Muscle of leg (tissue), 11 donors: Measurements from ENCODE around the gene NPY1R. TPM values are rescaled to one million over a fixed set of nuclear protein-coding genes. Genes with fewer than 3 reads are reported as not detected.

Source experiments
- DNase-seq: peaks from one replicate; pipeline ENCODE4 v3.0.0; 2013
- H3K27ac ChIP-seq: one replicate; pipeline ENCODE4 v1.5.1; 2013; ENCODE audit warnings: mild to moderate bottlenecking, low read length, control low read depth
- H3K27me3 ChIP-seq: one replicate; pipeline ENCODE4 v1.6.1; 2013; ENCODE audit warnings: low read length; ENCODE audit not compliant: control insufficient read depth, insufficient read depth
- H3K36me3 ChIP-seq: one replicate; pipeline ENCODE4 v1.6.1; 2013; ENCODE audit warnings: low read length; ENCODE audit not compliant: control insufficient read depth, insufficient read depth
- H3K4me1 ChIP-seq: one replicate; pipeline ENCODE4 v1.6.1; 2013; ENCODE audit warnings: low read length; ENCODE audit not compliant: control insufficient read depth, insufficient read depth
- H3K4me3 ChIP-seq: one replicate; pipeline ENCODE4 v1.5.1; 2013; ENCODE audit warnings: low read length, control low read depth
- H3K9me3 ChIP-seq: replicated peaks from 2 replicates; pipeline ENCODE4 v1.6.1; 2013; ENCODE audit warnings: low read depth, low read length; ENCODE audit not compliant: control insufficient read depth
- WGBS: methylation state at CpG from one replicate; pipeline ENCODE4 v1.1.5; 2013; ENCODE audit warnings: missing lambda C conversion rate; ENCODE audit not compliant: insufficient coverage; 5-methylcytosine and 5-hydroxymethylcytosine counted together
- polyA plus RNA-seq, 8 donors: library from polyadenylated mRNA; unstranded; fragments of 120-200 nt; gene quantifications; one replicate each; pipeline versions ENCODE4 v1.2.1 to v1.2.3, GENCODE V29; 2013; ENCODE audit warnings: inconsistent platforms in 1 of 8, low replicate concordance in 1 of 8; ENCODE audit not compliant: insufficient read length in 8 of 8, insufficient read depth in 1 of 8
- total RNA-seq: library from RNA; stranded (reverse); fragments of 120-200 nt; gene quantifications from one replicate; pipeline ENCODE4 v1.2.4, GENCODE V29; 2013

The NPY1R gene
- total and polyA plus RNA-seq, 9 donors: 3.0 to 19.8 (median 6.9) TPM

DNA sequence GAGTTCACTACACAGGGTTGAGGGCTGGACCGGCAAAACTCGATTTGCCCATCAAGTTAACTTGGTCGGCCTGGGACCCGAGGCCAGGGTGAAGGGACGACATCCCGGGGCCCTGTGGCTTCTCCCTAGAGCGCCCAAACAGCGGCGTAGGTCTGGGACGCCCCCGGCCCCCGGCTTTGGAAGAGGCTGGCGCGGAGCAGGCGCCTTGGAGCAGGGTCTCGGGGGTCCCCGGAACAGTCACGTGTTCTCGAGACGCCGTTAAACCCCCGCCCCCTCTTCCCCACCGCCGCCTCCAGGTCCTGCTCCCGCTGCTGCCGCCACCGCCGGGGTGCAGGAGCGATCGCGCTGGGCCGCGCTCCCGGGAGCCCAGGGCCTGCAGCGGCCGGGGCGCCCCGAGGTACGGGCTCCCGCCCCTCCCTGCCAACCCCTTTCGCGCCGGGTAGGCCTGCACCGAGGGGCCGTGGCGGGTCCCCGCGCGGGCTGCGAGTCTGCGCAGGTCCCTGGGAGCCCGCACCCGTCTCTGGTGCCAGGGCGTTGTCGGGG, 11.3 kb upstream of the NPY1R start, which contains the start of gene NPY5R:
Gene NPY5R, plus strand, starts transcription at position 289 of the 543 bp plus-strand sequence. CDS start 6,382 bp downstream, outside the sequence.
- Histone ChIP-seq H3K4me3 (peak within 1 kb of the TSS; percentile 44), H3K27me3 (peaks cover 24% of the 10 kb centered on the region), H3K9me3 (no peaks in the 10 kb centered on the region), H3K4me1 (peaks cover 11% of the 10 kb centered on the region), H3K36me3 (no peaks in the 10 kb centered on the region), H3K27ac (no peak within 1 kb of the TSS)
- peak; percentile 6 for DNase-seq
- under 1% methylated on average over 52 of the region's 55 CpGs for WGBS

DNA sequence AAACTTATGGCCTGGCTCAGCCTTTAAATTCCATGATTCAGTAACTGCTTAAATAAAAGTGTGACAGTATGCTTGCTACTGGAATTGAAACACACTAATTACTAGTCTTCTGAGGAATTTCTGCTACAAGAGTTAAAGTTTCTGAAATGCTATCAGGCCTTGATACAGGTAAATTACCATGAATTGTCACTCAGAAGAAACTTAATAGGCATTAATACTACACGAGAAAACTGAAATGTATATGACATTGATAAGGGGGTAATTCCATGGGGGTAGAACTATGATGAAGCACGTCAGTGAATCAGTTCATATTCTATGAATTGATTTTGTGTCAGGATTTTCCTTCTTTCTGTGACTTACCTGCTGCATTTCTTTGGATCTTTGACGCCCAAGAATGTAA, 3.0 kb upstream of the NPY1R start:
- Histone ChIP-seq H3K4me1 (no peaks in the 10 kb centered on the region), H3K9me3 (no peaks in the 10 kb centered on the region), H3K4me3 (no peak overlapping the region), H3K27me3 (peaks cover 23% of the 10 kb centered on the region), H3K27ac (no peak overlapping the region), H3K36me3 (no peaks in the 10 kb centered on the region)
- DNase-seq: no peak
- WGBS: no CpG with 5 or more reads among the region's 3 CpGs

DNA sequence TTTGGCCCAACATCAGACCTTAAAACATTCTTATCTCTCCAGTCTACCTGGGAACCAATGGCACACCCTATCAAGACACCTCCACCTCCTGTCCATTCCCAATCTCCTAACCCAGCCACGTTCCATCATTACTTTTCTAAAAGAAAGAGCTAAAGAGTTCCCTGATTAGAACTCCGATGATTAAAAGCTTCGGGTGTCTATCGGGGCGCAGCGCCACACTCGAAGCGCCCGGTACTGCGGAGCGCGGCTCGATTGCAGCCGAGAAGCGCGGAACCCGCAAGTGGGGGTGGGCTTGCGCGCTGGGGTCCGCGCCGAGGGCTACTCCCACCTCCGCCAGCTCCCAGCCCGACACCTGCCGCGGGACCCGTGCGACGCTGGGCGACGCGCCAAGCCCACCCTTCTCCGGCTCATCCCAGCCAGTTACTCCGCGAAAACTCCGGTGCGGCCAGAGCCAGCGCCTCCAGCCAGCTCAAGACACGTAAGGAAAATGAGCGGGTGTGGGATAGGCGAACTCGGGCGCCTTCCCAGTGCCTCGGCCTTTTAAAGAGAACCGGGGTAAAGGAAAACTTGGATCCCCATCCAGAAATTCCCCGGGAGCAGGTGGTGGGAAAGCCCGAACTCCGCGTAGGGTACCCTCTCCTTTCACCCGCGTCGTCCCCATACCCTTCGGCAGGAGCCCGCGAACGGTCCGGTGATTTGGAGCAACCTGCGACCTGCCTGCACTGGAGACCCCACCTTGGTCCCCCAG, 593 bp downstream of the NPY1R start:
- Histone ChIP-seq H3K4me1 (no peaks in the 10 kb centered on the region), H3K27ac (peak overlapping the region; percentile 29), H3K9me3 (no peaks in the 10 kb centered on the region), H3K36me3 (no peaks in the 10 kb centered on the region), H3K27me3 (peaks cover 23% of the 10 kb centered on the region), H3K4me3 (peak overlapping the region; percentile 57)
- DNase-seq: peak; percentile 50
- WGBS: 0% methylated on average over 42 of the region's 58 CpGs

DNA sequence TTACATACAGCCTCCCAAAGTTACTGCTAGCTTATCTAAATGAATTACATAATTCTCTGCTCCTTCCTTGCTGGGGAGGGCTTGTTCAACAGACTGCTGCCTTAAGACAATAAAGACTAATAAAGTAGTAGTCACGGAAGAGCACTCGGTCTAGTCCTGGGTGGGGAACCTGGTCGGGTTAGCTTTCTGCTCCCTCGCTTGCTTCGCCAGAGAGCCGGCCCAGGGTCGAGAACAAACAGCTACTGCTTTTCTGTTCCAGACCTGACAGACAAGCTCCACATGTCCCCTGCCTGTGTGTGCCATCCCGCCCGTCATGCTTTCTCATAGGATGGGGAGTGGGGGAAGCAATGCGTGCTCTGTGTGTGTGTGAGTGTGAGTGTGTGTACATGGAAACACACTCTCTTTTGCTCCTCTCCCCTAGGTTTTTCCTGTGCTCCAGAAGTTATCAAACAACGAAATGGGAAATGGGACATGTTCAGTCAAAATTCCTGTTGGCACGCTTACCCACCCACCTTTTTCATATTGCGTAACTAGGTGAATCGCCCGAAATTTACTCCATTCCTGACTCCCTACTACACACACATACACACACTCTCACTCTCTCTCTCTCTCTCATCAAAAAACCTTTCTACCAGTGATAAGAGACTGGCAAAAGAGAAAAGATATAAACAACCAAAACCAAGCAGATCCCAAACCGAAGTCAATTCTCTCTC, 1.3 kb downstream of the NPY1R start:
- no peaks in the 10 kb centered on the region for H3K4me1 ChIP-seq
- no peaks in the 10 kb centered on the region for H3K36me3 ChIP-seq
- 41% methylated on average over 8 of the region's 16 CpGs for WGBS
- H3K9me3 ChIP-seq: no peaks in the 10 kb centered on the region
- peaks cover 23% of the 10 kb centered on the region for H3K27me3 ChIP-seq
- H3K4me3 ChIP-seq: peak overlapping the region; percentile 57
- H3K27ac ChIP-seq: no peak overlapping the region
- DNase-seq: peak; percentile 23

DNA sequence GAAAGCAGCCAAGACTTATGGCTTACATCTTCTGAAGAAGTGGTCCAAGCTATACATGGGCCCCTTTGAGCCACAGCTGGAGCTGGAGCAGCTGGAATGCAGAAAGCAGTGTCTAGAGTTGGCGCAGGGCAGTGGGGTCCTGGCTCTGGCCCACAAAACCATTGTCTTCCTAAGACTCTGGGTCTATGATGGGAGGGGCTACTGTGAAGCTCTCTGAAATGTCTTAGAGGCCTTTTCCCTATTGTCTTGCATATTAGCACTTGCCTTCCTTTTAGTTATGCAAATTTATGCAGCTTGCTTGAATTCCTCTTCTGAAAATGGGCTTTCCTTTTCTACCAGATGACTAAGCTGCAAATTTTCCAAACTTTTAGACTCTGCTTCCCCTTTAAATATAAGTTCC, 15.3 kb downstream of the NPY1R start:
- DNase-seq: no peak
- Histone ChIP-seq H3K4me3 (no peak overlapping the region), H3K27ac (no peak overlapping the region), H3K4me1 (no peaks in the 10 kb centered on the region), H3K9me3 (peaks cover 10% of the 10 kb centered on the region), H3K36me3 (no peaks in the 10 kb centered on the region), H3K27me3 (no peaks in the 10 kb centered on the region)
- WGBS: 33% methylated on average over 1 of the region's 1 CpG

DNA sequence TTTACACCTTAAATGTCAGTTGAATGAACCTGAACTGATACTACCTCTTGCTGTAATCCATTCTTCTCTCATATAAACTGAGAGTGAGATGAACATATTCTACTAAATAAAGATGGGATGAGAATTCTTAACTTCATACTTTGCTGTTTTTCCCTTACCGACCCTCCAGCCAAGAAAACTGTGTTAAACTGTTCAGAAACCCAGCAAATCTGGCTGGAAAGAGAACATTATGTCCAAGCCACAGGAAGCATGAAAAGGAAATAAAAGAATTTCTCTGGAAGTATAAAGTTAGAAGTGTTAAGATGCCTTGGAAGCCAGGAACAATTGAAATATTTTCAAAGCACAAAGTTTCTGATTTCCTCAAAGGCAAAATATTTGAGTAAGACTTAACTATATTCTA, 22.9 kb downstream of the NPY1R start:
- no peaks in the 10 kb centered on the region for H3K4me1 ChIP-seq
- H3K27me3 ChIP-seq: no peaks in the 10 kb centered on the region
- WGBS: no CpG with 5 or more reads among the region's 1 CpG
- H3K27ac ChIP-seq: no peak overlapping the region
- no peaks in the 10 kb centered on the region for H3K36me3 ChIP-seq
- H3K4me3 ChIP-seq: no peak overlapping the region
- no peaks in the 10 kb centered on the region for H3K9me3 ChIP-seq
- peak; percentile 81 for DNase-seq

DNA sequence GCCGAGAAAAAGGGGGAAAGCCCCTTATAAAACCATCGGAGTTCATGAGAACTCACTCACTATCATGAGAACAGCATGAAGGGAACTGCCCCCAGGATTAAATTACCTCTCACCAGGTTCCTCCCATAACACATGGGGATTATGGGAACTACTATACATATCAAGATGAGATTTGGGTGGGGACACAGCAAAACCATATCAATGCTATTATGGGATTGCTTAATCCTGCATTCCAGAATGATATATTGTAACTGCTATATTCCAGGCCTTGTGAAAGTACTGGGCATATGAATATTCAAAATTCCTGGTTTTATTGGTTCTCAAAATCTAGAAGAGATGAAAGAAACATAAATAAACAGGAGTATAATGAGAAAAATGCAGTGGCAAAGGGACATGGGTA, 29.3 kb downstream of the NPY1R start:
- DNase-seq: no peak
- H3K4me3 ChIP-seq: no peak overlapping the region
- H3K4me1 ChIP-seq: no peaks in the 10 kb centered on the region
- no peaks in the 10 kb centered on the region for H3K9me3 ChIP-seq
- H3K36me3 ChIP-seq: no peaks in the 10 kb centered on the region
- H3K27ac ChIP-seq: no peak overlapping the region
- no peaks in the 10 kb centered on the region for H3K27me3 ChIP-seq
- WGBS: no CpG with 5 or more reads among the region's 2 CpGs

DNA sequence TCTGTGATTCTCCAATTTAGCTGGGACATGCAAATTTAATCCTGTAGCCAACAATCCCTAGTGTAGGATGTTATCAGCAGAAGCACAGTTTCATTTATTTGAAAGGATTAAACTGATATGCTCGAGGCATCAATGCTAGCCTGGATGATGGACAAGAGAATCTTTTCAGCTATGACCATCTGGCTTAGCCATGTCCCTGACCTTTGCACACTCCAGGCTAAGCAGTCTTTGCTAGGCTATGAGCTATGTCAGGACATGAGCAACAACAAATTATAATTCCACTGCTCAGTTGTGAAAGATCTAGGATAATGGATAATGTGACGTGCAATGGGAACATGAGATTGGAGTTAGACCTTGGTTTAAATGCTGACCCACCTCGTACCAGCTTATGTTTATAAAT, 32.0 kb downstream of the NPY1R start:
- Histone ChIP-seq H3K9me3 (no peaks in the 10 kb centered on the region), H3K4me1 (no peaks in the 10 kb centered on the region), H3K4me3 (no peak overlapping the region), H3K27ac (no peak overlapping the region), H3K36me3 (no peaks in the 10 kb centered on the region), H3K27me3 (no peaks in the 10 kb centered on the region)
- WGBS: 81% methylated on average over 3 of the region's 3 CpGs
- DNase-seq: no peak

DNA sequence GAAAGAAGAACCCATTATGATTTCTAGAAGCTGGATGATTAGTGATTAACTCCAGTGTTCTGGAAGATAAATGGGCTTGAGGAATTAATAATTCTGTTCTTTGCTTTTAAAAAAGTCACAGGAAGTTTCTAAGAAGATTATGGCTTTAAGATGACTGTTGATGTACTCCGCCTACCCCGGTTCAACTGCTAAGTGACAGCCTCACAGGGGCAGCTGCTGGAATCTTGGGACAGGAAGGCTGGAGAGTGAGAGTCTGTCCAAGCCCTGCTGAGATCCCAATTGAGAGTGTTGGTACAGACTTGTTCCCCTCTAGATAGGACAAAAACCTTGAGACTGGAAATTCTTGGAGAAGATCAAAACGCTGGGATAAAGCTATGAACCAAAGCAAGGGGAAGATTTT, 37.3 kb downstream of the NPY1R start:
- Histone ChIP-seq H3K4me1 (no peaks in the 10 kb centered on the region), H3K36me3 (no peaks in the 10 kb centered on the region), H3K27ac (no peak overlapping the region), H3K4me3 (no peak overlapping the region), H3K9me3 (no peaks in the 10 kb centered on the region), H3K27me3 (no peaks in the 10 kb centered on the region)
- 44% methylated on average over 2 of the region's 3 CpGs for WGBS
- no peak for DNase-seq

DNA sequence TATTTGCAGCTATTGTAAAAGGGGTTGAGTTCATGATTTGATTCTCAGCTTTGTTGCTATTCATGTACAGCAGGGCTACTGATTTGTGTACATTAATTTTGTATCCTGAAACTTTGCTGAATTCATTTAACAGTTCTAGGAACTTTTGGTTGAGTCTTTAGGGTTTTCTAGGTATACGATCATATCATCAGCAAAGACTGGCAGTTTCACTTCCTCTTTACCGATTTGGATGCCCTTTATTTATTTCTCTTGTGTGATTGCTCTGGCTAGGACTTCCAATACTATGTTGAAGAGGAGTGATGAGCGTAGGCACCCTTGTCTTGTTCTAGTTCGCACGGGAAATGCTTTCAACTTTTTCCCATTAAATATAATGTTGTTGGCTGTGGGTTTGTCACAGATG, 48.1 kb downstream of the NPY1R start:
- H3K36me3 ChIP-seq: no peaks in the 10 kb centered on the region
- H3K4me1 ChIP-seq: no peaks in the 10 kb centered on the region
- H3K9me3 ChIP-seq: no peaks in the 10 kb centered on the region
- H3K4me3 ChIP-seq: no peak overlapping the region
- WGBS: no CpG with 5 or more reads among the region's 5 CpGs
- H3K27me3 ChIP-seq: no peaks in the 10 kb centered on the region
- H3K27ac ChIP-seq: no peak overlapping the region
- DNase-seq: no peak
